Transverse colon (tissue), 4 donors: Measurements from ENCODE around the gene DIP2A.

Experiments used
- EP300 ChIP-seq: sonication (generic); formaldehyde crosslinking; IDR thresholded peaks from one replicate; pipeline ENCODE4 v1.6.1; 2017; ENCODE audit warnings: antibody characterized with exemption, low read depth
- POLR2AphosphoS5 ChIP-seq, 3 donors: sonication (generic); formaldehyde crosslinking; IDR thresholded peaks; one replicate each; pipeline ENCODE4 v1.6.1; 2016; ENCODE audit warnings: antibody characterized with exemption in 3 of 3
- TF ChIP-seq, protein P1 (sequence below), 5 experiments: fragments of 200-600 bp in 3 of 5; fragments of 450-650 bp in 2 of 5; sonication (generic) in 3 of 5; IDR thresholded peaks; 1 replicate in 2 of 5; 2 replicates in 3 of 5; pipeline ENCODE4 v1.5.1; 2016 to 2017; ENCODE audit warnings: antibody characterized with exemption in 5 of 5, inconsistent platforms in 3 of 5, mild to moderate bottlenecking in 2 of 5, moderate library complexity in 1 of 5

DNA sequence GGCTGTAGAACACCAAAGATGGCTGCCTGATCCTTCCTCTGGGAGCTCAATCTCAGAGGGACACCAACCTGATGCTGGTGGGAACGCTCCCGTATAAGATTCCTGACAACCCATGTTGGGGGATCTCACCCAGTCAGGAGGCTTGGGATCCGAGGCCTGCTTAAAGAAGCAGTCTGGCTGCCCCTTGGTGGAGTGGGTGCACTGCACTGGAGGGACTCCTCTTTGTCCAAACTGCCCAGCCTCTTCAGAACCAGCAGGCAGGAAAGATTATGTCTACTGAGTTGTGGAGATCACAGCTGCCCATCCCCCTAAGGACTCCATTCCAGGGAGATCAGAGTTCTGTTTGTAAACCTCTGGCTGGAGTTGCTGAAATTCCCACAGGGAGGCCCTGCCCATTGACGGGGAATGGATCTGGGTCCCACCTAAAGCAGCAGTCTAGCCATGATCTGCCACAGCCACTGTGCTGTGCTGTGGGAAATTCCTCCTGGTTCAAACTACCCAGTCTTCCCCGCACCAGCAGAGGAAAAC is 123.2 kb downstream of the DIP2A start:
- TF ChIP-seq, protein P1, sequence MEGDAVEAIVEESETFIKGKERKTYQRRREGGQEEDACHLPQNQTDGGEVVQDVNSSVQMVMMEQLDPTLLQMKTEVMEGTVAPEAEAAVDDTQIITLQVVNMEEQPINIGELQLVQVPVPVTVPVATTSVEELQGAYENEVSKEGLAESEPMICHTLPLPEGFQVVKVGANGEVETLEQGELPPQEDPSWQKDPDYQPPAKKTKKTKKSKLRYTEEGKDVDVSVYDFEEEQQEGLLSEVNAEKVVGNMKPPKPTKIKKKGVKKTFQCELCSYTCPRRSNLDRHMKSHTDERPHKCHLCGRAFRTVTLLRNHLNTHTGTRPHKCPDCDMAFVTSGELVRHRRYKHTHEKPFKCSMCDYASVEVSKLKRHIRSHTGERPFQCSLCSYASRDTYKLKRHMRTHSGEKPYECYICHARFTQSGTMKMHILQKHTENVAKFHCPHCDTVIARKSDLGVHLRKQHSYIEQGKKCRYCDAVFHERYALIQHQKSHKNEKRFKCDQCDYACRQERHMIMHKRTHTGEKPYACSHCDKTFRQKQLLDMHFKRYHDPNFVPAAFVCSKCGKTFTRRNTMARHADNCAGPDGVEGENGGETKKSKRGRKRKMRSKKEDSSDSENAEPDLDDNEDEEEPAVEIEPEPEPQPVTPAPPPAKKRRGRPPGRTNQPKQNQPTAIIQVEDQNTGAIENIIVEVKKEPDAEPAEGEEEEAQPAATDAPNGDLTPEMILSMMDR (IDR thresholded peaks at IDR 0.05) = no peak
- TF ChIP-seq EP300 (no peak), POLR2AphosphoS5 (IDR thresholded peaks at IDR 0.05) (no peak)
